NCI-H460 (cell line): Measurements from ENCODE around the gene SPIRE2. TPM values are rescaled to one million over a fixed set of nuclear protein-coding genes. Genes with fewer than 3 reads are reported as not detected.
"Not testable (repeated sequence)": the region's sequence is repeated elsewhere in the genome, so short reads cannot be mapped to it uniquely, and the experiment has no call there.

Experiments
- DNase-seq: peaks from one replicate; pipeline ENCODE4 v3.0.0-alpha.2; 2016; ENCODE audit warnings: low read depth; ENCODE audit errors: extremely low read depth
- total RNA-seq: library from RNA; depleted of rRNA; stranded (reverse); fragments of >200 nt; shearing (Covaris generic); gene quantifications from 2 replicates; pipeline ENCODE4 v1.2.3, GENCODE V29; 2014

Gene SPIRE2
- total RNA-seq, 1 experiment from 2014 or later = 34.1 TPM

GRCh38 chr16:89831810-89832328 lies 3.6 kb downstream of the SPIRE2 start:
- DNase-seq = no peak

DNA sequence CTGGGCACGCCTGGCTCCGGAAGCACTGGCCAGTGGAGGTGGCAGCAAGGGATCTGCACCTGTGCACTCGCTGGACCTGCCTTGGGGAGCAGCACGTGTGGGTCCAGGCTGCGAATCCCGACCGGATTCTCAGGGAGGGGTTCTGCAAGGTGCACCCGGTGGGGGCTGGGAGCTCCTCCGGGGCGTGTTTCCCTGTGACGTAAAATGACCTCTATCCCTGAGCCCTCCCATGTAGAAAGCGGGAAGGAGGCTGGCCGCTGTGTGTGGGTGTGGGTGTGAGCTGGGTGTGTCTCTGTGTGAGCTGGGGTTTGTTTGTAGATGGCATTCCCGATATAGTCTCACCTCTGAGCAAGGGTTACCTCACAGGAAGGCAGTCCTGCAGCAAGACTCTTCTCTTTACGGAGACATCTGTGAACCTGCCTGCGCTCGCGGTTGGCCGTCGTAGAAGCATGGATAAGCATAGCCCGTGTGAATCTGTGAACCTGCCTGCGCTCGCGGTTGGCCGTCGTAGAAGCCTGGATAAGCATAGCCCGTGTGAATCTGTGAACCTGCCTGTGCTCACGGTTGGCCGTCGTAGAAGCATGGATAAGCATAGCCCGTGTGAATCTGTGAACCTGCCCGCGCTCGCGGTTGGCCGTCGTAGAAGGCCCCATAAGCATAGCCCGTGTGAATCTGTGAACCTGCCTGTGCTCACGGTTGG lies 5.5 kb downstream of the SPIRE2 start:
- not testable (repeated sequence) for DNase-seq

- not testable (repeated sequence) for DNase-seq
Measured at GRCh38 chr16:89834813-89835363, 6.6 kb downstream of the SPIRE2 start.

DNA sequence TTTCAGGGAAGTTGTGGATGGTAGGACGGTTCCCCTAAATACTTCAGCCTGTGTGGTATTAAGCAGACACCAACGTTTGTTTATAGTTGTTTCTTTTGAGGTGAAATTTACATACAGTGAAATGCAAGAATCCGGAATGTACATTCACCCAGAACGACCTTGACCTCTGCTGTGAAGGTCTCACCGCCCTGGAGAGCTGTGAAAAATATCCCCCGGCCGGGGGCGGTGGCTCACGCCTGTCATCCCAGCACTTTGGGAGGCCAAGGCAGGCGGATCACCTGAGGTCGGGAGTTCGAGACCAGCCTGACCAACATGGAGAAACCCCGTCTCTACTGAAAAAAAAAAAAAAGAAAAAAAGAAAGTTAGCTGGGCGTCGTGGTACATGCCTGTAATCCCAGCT lies 8.2 kb downstream of the SPIRE2 start:
- not testable (repeated sequence) for DNase-seq

- no peak for DNase-seq
Measured at GRCh38 chr16:89837014-89837546, 8.8 kb downstream of the SPIRE2 start.

DNA sequence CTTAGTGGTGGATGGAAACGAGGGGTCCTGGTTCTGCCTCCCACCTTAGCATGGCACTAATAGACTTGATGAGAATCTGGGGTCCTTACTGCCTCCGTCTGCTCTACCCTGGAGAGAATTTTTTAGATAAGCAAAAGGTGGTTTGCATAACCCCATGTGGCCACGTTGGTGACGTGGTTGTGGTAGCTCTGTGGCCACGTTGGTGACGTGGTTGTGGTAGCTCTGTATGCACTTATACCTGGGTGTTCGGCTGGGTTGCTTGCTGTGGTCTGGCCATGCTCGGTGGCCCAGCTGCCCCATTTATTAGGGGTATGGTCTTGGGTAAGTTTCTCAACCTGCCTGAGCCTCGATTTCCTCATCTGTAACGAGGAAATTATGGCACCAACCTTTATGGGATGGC lies 13.0 kb downstream of the SPIRE2 start:
- DNase-seq = no peak

- no peak for DNase-seq
Measured at GRCh38 chr16:89842471-89843408, 14.5 kb downstream of the SPIRE2 start.

GRCh38 chr16:89843409-89844350 lies 15.4 kb downstream of the SPIRE2 start:
- no peak for DNase-seq

DNA sequence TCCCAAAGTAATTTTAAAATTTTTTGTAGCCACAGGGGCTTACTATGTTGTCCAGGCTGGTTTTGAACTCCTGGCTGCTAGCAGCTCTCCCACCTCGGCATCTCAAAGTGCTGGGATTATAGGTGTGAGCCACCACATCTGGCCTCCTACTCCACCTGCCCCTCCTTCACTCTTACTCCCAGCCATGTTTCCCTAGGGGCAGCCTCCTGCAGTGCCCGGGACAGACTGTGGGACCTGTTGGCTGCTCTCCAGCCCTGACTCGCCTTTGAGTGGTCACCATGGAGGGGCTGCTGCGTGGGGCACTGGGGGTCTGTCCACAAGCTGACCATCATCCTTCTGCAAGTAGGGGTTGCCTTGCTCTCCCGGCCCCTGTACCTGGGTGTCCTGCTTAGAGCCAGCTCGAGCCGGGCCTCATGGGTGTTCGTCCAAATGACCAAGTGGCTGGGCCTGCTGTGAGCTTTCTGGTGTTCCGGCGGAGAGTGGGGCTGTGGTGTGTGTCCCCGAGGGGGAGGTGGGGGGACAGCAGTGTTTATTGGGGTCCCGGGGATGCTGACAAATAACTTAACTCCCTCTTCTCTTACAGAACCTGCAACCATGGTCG lies 16.6 kb downstream of the SPIRE2 start:
- DNase-seq = no peak

DNA sequence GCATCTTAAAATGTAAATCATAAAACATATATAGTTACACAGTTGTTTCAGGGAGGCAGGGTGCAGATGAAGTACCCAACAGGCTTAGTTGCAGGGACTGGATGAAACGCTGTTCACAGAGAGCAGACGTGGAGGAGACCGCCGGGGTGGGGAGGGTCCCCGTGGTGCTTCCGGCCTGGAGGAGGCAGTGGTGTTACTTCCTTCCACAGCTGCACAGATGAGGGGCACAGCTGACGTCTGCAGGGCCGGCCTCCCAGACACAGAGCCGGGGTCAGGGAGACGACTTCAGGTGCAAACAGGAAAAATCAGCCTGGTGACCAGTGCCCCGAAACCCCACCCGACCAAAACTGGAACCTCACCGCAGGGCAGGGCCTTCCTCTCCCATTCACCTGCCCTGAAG lies 17.1 kb downstream of the SPIRE2 start:
- DNase-seq = no peak

DNA sequence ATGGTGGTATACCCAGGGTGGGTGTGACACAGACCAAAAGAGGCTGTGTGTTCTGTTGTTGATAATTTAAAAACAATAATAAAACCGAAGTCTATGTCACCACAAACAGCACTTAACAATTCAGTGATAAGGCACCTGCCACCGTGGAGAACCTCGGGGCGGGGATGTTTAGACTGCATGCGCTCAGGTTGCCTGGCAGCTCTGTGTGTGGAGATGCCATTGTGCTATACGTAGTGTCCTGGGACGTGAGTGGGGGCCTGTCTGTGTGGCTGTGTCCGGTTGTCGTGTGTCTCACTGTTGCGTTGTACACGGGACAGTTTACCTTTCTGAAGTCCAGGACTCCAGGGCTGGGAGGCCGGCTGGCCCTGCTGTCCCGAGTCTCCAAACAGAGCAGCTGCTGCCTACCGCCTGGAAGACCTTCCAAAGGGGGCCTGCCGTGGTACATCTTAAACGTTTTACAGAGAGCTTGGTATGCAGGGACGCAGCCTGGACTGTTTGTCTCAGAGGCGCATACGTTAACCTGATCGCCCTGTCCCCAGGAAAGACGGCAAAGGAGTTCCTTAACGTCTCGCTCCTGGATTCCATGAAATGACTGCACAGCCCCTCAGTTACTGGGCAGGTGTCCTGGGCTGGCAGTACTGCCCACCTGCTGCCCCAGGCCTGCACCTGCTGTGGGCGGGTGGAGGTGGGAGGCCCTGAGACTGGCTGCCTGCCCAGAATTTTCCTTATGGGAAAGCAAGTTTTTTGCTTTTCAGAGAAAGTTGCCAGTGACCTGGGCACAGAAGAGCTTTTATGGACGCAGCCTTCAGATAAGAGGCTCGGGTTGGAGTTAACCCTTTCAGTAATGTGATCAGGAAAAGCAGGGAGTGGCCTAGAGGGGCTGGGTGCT lies 19.0 kb downstream of the SPIRE2 start:
- no peak for DNase-seq

GRCh38 chr16:89847940-89848297 lies 19.6 kb downstream of the SPIRE2 start:
- no peak for DNase-seq

GRCh38 chr16:89848974-89849373 lies 20.7 kb downstream of the SPIRE2 start:
- no peak for DNase-seq

GRCh38 chr16:89853306-89853993 lies 25.2 kb downstream of the SPIRE2 start:
- no peak for DNase-seq

GRCh38 chr16:89855301-89855945 lies 27.1 kb downstream of the SPIRE2 start:
- DNase-seq = no peak

DNA sequence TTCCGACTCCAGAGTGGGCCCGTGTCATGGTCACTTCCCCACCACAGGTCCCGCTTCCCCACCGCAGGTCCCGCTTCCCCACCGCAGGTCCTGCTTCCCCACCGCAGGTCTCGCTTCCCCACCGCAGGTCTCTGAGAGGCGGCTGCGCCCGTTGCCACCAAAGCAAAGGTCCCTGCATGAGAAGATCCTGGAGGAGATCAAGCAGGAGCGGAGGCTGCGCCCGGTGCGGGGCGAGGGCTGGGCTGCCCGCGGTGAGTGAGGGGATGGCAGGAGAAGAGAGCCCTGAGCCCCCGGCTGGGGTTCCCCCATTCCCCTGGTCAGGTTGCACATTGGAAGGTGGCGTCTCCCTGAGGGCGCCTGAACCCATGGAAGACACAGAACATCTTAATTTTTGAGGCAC lies 27.7 kb downstream of the SPIRE2 start:
- DNase-seq = no peak

DNA sequence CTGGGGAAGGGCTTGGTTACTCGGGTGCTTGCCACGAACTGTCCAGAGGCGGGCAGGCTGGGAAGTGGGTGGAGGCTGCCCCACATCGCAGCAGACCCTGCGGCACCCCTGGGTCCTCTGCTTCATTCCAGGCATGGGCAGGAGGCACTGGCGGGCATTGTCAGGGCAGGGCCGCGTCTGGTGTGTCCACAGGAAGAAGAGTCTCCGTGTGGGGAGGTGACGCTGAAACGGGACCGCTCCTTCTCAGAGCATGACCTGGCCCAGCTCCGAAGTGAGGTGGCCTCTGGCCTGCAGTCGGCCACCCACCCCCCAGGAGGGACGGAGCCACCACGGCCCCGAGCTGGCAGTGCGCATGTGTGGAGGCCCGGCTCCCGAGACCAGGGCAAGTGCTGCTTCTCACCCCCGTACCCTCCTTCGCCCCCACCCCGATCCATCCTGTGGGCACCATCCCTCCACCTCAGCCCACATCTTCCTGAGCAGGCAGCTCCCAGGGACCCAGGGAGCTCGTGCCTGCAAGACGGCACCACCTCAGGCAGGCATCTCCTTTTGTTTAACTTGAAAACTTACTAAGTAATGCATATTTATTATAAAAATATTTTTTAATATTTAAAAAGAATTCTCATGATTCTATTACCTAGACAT lies 30.8 kb downstream of the SPIRE2 start:
- DNase-seq = no peak
